GM12872 (cell line): ENCODE data around the gene TRIM46.

Experiments used
- CTCF ChIP-seq: IDR thresholded peaks from 3 replicates; pipeline ENCODE4 v1.5.1; 2011; ENCODE audit warnings: low read depth, mild to moderate bottlenecking, low read length, moderate library complexity; ENCODE audit not compliant: insufficient read depth

The TRIM46 gene

GRCh38 chr1:155193275-155193990, 19.8 kb downstream of the TRIM46 start:
- peak; percentile 97 for TF ChIP-seq CTCF

DNA sequence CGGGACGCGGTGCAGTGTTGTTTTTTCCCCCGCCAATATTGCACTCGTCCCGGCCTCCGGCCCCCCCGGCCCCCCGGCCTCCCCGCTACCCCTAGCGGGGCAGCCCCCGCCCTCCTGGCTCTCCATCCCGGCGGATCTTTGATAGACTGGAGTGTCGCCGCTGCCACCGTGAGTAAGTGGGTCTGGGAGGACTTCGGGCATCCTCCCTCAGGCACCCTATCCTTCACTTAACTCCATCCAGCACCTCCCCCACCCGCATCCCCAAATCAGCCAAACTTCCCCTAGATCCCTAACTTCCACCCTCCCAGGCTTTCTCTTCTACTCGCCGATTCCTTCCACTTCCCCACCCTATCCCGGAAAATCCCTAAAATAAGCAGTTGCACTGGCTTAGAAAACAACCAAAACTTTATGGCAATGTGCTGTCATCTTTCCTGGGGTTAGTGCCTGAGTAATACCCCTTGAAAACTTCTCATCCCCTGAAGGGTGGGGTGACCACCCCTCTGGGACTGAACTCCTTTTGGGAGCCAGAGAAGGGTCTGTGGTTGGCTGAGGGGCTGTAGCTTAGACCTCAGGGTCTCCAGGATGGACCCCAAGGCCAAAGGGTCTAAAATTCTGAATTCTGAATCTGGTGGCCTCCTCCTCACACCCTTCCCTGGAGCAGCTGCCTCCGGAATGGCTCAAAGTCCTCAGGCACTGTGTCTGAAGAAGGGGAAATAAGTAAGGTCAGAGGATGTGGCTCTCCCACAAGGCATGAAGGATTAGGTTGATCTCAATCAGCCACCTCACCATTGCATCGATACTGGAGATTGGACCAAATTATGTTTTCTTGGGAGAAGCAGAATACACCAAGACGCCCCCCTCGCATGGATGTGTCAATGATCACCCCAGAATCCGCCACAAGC, 21.8 kb downstream of the TRIM46 start:
- no peak for TF ChIP-seq CTCF

DNA sequence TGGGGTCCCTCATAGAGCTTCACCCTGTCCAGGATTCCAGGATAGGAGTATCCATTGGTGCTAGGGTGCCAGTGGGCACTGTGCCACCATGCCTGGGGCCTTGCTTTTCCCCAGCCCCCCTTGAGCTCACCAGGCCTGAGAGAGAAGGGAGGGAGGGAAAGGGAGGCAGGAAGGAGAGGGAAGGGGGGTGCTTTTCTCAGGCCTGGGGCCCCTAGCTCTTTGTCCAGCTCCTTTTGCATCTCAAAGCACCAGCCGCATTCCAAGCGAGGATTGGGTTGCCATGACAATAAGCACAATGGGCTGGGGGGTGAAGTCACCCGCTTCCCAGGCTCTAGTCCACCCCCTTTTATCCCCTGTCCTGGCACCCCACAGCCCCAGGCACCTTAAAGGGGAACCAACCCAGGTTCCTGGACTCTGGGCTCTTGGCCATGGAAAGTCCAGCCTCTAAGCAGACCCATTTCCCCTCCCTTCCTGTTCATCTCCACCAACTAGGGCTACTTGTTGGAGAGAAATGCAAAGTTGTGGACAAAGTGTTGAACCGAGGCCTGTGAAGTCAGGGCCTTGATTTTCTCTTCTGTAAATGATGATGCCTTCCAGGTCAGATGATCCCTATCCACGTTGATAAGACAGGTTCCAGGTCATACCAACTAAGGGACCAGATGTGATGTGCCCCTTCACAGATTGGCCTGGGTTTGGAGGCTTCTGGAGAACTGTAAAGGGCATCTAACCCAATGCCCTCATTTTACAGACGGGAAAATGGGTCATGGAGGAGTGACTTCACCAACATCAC, 22.6 kb downstream of the TRIM46 start:
- no peak for TF ChIP-seq CTCF

DNA sequence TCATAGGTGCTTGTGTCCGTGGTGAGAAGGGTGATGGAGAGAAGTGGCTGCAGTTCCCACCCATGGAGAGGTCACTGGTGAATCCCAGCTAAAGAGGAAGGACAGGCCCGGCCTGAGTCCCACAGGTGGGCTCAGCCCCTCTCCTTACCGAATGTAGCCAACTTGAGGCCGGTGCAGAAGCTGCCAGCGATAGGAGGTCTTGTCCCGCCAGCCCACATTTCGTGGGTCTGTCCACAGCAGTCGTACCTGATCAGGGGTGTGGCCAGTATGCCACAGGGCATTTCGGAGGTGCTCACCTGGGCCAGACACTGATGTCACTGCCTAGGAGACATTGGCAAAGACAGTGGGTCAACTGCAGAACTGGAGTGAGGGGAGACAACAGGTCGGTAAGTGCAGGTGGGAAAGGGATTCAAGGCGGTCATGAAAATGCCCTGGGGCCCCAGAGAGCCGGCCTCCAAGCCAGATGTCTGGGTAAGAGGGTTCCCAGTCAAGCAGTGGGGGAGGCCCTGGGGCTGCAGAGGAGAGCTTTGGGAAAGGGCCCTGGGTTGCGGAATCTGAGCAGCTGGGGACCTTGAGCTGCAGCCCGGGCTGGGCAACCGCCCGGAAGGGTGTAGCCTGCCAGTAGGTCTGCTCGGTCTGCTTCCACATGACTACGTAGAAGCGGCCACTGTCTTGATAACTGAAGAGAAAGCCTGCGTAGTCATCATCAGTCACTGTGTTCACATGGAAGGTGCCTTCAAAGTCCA, 23.4 kb downstream of the TRIM46 start:
- no peak for TF ChIP-seq CTCF

DNA sequence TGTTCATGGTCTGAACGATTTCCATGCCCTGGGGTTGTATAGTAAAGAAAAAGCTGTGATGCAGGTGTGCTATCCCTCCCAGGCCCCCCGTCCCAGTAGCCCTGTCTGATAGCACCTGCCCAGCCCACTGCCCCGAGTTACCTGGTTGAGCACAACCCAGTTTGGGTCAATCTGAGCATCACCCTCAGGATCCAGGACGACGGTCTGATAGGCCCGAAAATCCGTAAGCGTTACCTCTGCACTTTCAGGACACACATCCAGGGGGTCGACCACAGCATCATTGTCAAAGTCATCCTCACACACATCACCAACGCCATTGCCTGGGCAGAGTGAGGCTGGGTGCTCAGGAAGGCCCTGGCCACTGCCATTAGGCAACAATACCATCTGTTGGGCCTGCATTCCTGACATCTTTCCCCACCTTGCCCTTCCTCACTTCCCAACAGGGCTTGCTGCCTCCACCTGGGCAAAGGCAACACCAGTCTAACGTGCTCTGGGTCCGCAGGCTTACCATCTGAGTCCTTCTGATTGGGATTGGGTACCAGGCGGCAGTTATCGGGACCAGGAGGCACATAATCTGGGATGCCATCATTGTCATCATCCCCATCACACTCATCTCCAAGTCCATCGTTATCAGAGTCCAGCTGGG, 24.4 kb downstream of the TRIM46 start:
- TF ChIP-seq CTCF, result no peak

GRCh38 chr1:155198547-155198906, 24.9 kb downstream of the TRIM46 start:
- no peak for TF ChIP-seq CTCF
